Subcutaneous adipose tissue (tissue), 4 donors: ENCODE measurements around the gene RTP2. TPM values are rescaled to one million over a fixed set of nuclear protein-coding genes. Genes with fewer than 3 reads are reported as not detected.

ENCODE experiments used
- CTCF ChIP-seq: fragments of 450-650 bp; IDR thresholded peaks from one replicate; pipeline ENCODE4 v1.5.1; 2016; ENCODE audit warnings: low read depth, mild to moderate bottlenecking, control low read depth, antibody characterized with exemption, moderate library complexity
- total RNA-seq, 4 donors: library from RNA; depleted of rRNA; stranded (reverse); fragments of >200 nt; gene quantifications; one replicate each; pipeline ENCODE4 v1.1.0, GENCODE V29; 2016

The RTP2 gene
- total RNA-seq, 4 donors from 2014 or later, result not detected

DNA sequence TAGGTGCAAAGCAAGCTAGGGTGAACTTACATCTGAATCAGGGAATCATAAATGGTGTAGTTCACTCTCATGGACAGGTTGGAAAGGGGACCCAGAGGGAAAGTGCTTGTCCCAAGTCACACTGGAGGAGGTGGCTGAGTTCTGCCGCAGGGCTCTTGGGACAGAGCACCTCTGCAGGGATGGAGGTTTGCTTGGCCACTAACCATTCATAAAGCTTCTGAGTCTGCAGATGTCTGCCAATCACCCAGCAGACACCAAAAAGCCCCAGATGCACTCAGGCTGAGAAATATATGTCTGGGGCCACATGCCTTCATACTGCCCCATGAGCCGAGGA lies 17.9 kb upstream of the RTP2 start:
- no peak for TF ChIP-seq CTCF

DNA sequence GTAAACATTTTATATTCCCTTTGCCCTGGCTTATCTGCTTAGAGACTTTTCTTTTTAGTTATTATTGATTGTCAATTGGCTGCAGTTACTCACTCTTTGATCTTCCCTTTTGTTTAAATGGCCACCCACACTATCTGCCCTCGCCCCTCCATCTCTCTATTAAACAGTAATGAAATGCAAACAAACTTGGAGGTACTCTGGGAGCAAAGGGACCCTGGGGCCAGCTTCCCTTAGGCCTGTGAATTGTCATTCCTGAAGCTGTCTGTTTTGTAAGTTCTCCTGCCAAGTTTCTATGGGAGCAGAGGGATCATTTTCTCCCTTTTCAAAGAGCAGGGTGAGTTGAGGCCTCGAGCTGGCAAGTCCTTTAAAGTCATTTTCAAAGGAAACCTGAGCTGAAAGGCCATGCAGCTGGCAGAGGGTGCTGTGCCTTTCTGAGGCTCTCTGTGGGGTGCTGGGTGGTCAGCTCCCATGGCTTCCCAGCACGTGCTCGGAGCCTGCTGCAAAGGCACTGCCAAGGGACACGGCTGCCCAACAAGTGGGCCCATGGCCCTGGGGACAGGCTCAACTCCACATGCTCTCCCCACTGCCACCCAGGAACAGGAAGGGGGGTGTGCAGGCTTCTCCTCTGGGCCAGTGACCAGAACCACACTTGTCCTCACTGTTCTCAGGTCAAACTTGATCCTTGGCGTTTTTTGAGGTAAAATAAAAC lies 17.4 kb upstream of the RTP2 start:
- no peak for TF ChIP-seq CTCF

DNA sequence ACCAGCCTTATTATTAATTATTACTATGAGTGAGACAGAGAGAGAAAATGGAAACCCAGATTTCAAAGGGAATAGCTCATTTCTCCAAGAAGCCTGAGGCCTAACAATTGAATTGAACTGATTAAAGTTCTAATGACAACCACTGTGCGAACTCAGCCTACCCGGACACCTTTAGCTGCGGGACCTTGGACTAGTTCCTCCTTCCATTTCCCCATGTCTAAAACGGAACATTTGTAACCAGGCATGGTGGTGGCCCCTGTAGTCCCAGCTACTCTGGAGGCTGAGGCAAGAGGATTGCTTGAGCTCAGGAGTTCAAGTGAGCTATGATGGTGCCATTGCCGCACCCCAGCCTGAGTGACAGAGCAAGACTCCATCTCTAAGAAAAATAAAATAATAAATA lies 16.4 kb upstream of the RTP2 start:
- no peak for TF ChIP-seq CTCF

DNA sequence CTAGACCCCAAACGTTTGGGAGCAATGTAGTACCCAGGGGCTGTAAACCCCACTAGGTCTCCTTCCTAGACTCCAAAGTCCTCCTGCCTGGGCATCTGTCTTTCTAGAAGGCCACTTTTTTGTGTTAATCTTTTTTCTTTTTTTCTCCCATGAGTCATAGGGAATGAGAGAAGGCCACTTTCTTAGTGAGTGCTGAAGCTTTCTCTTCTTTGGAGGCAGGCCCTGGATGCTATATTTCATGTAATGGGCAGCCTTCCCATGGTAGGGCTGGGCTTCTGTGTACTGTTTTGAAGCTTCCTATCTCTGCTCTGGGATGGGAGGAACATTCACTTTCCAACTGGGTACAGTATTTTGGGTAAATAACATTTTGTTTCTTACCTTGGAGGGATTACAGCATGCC lies 15.2 kb upstream of the RTP2 start:
- no peak for TF ChIP-seq CTCF

- no peak for TF ChIP-seq CTCF
Observed at GRCh38 chr3:187714404-187714979, 12.1 kb upstream of the RTP2 start.

- no peak for TF ChIP-seq CTCF
Observed at GRCh38 chr3:187713504-187713903, 11.1 kb upstream of the RTP2 start.

- TF ChIP-seq CTCF, result no peak
Observed at GRCh38 chr3:187709155-187709554, 6.8 kb upstream of the RTP2 start.
